HG03064 (cell line): ENCODE data around the gene PDE1A.

Experiments
- ATAC-seq: cut with Tn5 transposase; IDR thresholded peaks from one replicate; pipeline ENCODE4 v1.9.1; 2021; ENCODE audit warnings: low read depth; ENCODE audit not compliant: unreplicated experiment

Gene PDE1A

DNA sequence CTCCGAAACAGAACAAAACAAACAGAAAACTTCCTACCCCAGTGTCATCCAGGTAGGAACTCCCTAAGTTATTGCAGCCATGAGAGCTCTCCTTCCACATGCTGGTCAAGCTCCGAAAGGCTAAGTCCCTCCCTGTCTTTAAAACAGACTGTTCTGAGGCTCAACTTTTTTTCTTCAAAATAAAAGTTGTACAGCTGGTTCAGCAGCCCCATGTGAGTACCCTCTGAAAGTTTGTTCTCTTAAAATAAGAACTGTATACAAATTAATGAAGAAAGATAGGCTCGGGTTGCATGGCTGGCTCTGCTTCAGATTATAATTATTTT lies at the start of gene PDE1A:
Gene PDE1A, minus strand, starts transcription at position 119 of the 323 bp plus-strand sequence.
- no peak for ATAC-seq

DNA sequence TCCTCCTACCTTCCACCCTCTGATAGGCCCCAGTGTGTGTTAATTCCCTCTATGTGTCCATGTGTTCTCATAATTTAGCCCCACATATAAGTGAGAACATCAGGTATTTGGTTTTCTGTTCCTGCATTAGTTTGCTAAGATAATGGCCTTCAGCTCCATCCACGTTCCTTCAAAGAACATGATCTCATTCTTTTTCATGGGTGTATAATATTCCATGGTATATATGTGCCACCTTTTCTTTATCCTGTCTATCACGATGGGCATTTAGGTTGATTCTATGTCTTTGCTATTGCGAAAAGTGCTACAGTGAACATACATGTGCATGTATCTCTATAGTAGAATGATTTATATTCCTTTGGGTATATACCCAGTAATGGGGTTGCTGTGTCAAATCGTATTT lies 46.8 kb upstream of the PDE1A start:
- ATAC-seq: no peak

DNA sequence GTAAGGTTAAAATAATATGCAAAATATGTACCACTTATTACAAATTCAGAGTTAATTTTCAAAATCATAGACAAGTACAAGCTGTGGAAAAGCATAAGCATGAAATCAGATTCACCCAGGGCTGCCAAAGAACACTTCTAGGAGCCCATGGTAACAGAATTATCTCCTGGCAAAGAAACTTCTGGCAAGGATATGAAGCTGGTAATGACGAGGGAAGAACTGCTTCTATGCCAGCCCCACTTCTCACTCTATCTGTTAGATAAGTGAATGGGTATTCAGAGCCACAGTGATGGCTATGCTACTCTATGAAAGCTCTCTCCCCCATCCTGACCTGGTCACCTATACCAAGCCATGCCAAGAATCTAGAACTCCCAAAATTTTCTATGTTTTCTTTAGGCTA lies 36.9 kb upstream of the PDE1A start:
- ATAC-seq: no peak

DNA sequence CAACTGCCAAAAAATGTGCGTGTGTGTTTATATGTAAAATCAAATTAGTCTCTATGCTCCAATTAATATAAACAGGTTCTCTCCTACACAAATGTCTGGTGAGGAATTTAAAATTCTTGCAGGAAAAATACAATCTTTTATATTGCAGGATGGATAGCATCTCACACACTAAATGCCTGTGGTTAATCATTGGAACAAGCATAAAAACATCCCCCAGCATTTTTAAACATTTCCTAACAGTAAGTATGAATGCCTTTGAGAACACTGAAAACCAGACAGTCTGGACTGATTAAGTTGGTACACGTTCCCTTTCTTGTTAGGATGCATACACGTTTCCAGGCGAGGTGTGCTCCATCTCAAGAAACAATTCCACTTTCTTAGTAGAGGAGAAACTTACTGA lies 29.9 kb upstream of the PDE1A start:
- ATAC-seq: no peak

- ATAC-seq: no peak
These were observed 25.7 kb upstream of the PDE1A start for GRCh38 chr2:182452456-182452990.

DNA sequence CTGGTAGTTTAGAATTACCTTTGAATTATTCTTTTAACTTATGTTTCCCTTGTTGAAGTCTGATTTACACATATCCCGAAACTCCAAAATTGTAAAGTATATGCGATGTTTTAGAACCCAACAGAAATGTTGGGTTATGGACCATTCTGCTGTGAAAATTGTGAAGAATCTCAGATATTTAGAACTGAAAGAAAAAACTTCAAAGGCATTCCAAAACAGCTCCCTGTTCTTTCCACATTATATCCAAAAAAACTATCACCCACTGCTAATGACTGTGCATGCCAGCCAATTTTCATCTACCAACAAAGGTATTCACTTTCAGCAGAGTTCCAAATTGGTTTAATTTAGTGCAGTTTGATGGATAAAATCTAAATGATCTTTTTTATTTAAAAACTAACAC lies 21.5 kb upstream of the PDE1A start:
- no peak for ATAC-seq

GRCh38 chr2:182447863-182448262 lies 21.0 kb upstream of the PDE1A start:
- ATAC-seq: no peak

DNA sequence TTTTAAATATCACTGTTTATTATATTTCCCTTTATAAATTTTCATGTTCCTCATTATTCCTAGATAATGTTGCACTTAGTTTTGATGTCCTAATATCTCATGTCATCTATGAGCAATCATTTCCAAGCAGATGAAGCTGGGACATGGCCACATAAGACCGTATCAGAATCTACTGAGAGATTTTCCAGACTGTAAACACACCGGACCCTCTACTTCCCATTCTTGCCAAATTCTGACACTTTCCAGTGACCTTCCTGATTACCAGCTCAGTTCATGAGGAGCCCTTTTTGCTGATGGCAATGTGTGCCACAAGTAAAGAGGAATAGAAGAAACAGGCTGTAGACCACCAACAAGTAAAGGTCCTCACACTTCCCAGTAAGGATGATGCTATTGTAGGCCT lies 20.3 kb upstream of the PDE1A start:
- no peak for ATAC-seq

DNA sequence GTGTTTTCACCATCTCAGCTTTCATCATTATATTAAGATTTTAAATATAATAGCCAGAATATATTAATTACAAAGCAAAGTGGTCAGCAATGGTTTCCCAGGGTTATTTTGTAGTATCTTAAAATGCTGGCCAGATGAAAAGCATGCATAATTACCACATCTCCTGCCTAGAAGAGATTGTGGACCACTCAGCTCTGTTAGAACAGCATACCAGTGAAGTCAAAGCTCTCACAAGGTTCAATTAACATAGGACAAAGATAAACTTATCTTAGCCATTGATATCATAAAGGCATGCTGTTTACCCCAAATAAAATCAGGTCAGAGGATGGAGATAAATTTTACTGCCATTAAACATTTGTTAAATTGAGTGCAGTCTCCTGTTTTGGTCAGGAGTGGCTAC lies 19.3 kb upstream of the PDE1A start:
- ATAC-seq: no peak

DNA sequence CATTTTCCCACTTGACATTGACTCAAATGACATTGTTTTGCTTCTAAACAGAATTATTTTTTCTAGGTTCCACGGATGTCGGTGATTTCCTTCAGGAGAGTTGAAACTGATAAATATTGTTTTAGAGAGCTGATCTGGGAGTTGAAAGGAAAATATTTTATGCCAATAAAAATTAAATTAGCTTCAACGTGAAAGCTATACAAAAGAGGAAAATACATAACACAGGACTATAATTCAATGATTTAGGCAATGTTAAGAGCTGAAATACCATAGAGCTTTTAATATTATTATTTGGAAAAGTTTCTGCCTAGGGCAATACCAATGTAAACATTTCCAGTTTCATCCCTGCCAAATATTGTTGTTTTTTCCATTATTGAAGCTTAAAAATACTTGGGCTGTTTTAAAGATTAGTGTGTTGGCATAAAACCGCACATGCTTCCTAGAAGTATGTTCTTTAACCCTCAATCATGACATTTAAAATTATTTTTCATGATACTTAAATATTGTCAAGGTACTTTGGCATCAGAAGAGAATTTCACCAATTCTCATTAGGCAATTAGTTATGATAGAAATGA lies 18.6 kb upstream of the PDE1A start:
- no peak for ATAC-seq

DNA sequence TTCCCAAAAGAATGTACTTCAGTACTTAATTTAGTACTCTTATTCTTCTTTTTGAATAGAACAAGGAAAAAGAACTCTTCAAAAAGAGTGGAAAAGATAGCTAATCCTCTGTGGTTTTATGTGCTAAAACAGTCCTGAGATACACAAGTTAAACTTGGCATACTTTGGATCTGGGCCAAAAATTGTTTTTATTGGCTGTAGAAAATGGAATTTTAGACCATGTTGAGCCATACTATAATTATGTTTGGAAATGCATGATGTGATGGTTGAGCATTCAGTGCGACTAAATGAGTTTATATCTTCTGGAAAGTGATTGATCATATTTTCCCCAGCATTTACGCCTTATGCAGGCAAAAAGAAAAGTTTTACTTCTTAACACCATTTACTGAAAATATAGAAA lies 18.0 kb upstream of the PDE1A start:
- no peak for ATAC-seq

- ATAC-seq: no peak
These were observed 17.3 kb upstream of the PDE1A start for GRCh38 chr2:182444170-182444569.

DNA sequence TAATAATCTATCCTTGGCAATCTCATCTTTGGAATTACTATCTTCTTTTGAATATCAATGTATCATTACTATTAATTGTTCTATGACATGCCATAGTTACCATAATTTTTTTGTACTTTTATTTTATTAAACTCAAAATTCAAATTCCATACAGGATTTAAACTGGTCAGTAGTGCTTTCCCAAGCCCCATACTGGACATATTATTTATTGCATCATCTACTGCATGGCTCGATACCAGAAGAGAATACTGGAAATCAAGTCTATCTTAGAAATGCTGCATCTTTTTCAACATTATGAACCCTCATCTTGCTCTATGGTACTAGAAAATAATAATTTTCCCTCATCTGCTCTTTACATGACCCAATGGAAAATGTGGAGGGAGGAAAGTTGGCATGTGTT lies 9.4 kb upstream of the PDE1A start:
- ATAC-seq: no peak

DNA sequence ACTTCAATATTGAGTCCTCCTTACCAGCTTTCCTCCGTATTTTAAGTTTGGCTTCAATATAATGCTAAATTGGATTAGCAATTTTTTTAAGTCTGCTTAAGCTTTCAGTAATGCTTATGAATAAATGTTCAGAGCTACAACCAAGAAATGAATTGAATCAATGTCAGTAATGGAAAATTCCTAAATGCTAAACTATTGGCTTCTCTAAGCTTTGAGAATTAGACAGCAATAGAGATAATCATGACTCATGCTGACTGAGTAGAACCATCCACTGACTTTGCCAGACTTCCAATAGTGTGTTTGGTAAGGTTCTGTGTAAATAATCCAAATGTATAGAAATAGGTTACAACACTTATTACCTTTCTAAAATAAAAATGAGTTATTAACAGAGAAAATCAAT lies 8.9 kb upstream of the PDE1A start:
- no peak for ATAC-seq

- ATAC-seq: no peak
These were observed 5.2 kb upstream of the PDE1A start for GRCh38 chr2:182432051-182432450.

DNA sequence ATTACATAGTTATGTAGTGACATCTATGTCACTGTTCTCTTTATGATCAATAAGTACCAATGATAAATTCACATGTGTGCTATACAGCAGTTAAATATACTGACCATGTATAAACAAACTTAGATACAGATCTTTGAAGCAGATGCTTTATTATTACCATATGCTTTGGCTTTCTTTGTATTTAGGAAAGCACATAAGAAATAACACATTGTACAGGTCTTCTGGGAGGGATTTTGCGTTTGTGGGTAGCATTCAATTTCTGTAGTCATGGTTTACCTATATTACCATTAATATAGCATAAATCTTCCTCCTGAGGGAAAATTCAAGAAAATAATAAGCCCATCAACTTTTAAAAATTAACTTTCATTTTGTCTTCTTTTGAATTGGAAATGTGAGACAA lies 1.6 kb upstream of the PDE1A start:
- no peak for ATAC-seq

DNA sequence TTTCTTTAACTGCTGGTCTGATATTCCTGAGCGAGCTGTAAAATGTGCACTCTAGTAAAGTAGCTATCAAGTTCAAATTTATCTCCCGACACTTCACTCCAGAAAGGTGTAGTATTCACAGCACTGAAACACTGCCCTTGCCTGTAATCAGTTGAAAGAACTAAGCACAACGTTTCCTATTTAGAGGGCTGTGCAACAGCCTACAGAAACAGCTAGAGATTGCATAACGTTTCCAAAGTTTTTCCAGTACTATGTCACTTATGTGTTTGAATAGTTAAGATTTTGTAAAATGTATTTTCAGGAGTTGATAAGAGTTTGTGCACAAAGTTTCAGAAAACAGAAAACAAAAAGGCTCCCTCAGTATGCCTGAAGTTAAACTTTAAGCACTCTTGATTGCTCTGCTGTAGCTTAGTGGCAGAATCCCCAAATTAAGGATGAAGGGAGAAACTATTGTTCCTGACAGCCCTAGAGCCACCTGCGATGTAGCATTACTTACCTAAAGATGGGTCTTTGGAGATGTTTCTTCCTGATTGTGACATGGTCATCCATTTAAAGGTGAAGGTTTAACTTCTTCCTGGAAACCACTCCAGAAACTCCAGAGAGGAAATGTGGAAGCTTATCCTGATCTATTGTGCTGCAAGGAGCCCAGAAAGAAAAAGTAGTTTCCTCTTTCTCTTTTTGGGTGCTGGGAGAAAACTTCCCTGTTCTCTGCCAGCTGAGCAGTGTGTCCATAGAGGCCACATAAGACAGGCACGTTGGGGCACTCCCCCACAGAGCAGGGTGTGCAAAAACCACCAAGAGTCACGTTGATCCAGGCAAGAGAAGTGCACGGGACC lies 536 bp downstream of the PDE1A start:
- ATAC-seq: no peak

DNA sequence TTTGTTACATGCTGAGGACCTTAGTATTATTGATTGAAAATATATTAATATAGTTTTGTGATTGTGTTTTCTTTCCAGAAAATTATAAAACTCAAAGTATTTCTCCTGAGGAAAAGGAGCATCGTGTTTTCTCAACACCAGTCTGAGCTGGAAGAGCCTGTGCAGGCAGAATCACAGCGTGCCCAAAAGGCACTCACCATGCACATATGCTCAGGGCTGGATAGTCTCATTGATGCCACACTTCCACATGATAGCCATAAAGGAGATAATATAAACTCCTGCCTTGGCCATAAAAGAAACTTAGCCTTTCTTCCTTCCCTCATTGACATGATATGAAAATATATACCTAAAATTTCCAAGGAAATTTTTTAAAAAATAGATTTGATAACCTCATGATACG lies 4.0 kb downstream of the PDE1A start:
- no peak for ATAC-seq

GRCh38 chr2:182420669-182421068 lies 6.2 kb downstream of the PDE1A start:
- ATAC-seq: no peak

- no peak for ATAC-seq
These were observed 10.0 kb downstream of the PDE1A start for GRCh38 chr2:182416861-182417260.

DNA sequence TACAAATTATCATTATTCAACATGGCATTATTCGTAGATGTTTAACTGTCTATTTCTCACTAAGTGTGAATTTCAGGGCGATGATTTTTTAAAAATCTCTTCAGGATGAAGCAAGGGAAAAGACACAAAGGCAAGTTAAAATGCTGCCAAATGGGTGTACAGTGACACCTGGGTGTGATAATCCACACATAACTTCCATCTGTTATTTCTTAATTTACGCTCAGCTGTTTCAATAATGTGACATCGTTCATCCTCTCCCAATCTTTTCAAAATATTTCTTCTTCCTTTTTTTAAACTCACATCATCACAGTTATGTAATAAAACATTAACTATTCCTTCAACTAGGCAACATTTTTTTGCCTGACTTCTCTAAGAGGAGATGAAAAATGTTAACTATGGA lies 10.6 kb downstream of the PDE1A start:
- no peak for ATAC-seq

- no peak for ATAC-seq
These were observed 11.1 kb downstream of the PDE1A start for GRCh38 chr2:182415771-182416170.
